Measurements from ENCODE around the gene PISD.

DNA sequence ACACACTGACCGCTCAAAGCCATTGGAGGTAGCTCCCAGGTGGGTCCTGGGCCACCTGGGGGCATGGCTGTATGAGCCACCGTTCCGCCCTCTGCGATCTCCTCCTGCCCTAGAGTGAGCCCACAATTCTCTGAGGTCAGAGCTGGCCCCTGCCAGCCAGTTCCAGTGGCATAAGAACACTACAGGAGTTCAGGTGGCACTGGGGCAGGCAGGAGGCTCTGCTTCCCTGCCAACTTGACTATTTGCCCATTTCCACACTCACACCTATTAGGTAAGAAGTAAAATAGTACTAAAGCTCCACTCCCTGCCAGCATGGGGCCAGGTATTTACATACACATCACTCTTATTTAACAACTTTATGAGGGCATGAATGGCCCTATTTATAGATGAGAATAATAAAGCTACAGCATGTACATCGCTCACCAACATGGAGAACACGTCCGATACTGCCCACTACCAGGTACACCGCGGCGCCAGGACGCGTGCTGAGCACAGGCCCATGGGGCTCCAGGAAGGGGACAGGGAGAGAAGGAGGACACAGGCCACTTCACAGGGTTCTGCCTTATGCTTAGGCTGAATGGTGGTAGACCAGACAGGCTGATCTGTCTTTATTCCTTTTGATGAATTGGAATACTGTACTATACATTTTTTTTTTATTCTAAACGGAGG, 26.2 kb downstream of the PISD start:
- TF ChIP-seq CTCF (IDR thresholded peaks at IDR 0.05): no peak
- no peak for TF ChIP-seq POLR2A (IDR thresholded peaks at IDR 0.05)
- no peak for TF ChIP-seq POLR2AphosphoS5 (IDR thresholded peaks at IDR 0.05)
- no peak for TF ChIP-seq EP300 (IDR thresholded peaks at IDR 0.05)

Measured in stomach (tissue), 4 donors.